ENCODE measurements around the gene FAM222B. TPM values are rescaled to one million over a fixed set of nuclear protein-coding genes. Genes with fewer than 3 reads are reported as not detected.
"Not testable (repeated sequence)": the region's sequence is repeated elsewhere in the genome, so short reads cannot be mapped to it uniquely, and the experiment has no call there.

The FAM222B gene
- total RNA-seq, 2 donors from 2014 or later, result 18.7 to 25.1 TPM

DNA sequence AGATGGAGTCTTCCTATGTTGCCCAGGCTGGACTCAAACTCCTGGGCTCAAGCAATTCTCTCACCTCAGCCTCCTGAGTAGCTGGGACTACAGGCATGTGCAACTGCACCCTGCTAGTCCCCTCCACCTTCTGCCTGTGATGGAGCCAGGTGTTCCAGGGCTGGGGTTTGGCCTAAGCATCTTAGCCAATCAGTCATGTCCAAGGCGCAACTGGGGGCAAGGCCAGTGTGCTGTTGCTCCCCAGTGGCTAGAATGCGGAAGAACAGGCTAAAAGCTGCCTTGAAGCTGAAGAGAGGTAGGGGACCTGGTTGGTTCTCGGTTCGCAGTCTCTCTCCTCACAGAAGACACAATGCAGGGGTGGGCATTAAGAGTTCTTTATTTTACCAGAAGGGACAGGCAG, 36.4 kb upstream of the FAM222B start:
- Mint-ChIP-seq H3K27ac (peak overlapping the region; percentile 40), H3K9me3 (no peaks in the 10 kb centered on the region), H3K4me1 (peaks cover 23% of the 10 kb centered on the region), H3K27me3 (no peaks in the 10 kb centered on the region), H3K36me3 (ENCODE audit: low read depth) (peaks cover 55% of the 10 kb centered on the region), H3K4me3 (no peak overlapping the region)
- ATAC-seq (replicated peaks), result no peak

DNA sequence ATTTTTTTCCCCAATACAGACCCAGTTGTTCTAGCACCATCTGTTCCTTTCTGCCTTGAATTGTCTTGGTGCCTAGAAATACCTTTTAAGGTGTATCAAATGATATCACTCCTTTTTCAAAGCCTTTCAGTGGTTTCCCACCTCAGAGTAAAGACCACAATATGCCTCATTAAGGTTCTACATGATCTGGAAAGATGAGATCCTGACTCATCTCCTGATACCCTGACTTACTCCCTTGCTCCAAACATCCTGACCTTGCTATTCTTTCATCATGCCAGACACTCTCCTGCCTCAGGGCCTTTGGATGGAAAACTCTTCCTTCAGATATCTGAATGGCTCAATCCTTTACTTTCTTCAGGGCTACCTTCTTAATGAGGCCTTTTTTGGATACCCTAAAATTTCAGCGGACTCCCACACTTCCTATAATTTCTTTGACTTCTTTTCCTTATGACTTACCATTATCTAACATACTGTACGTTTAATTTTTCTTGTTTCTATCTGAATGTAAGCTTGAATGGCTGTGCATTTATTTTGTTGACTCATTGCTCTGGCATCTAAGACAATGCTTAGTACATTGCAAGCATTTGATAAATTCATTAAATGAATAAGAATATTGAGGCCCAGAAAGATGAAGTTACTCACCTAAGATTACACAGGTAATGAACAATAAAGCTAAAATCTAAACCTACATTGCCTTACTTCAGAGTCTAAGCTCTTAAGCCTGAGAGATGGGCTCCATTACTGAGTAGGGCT, 35.7 kb upstream of the FAM222B start:
- Mint-ChIP-seq H3K9me3 (no peaks in the 10 kb centered on the region), H3K27me3 (no peaks in the 10 kb centered on the region), H3K27ac (peak overlapping the region; percentile 40), H3K4me1 (peaks cover 23% of the 10 kb centered on the region), H3K4me3 (no peak overlapping the region), H3K36me3 (ENCODE audit: low read depth) (peaks cover 55% of the 10 kb centered on the region)
- ATAC-seq (replicated peaks), result peak; percentile 68

DNA sequence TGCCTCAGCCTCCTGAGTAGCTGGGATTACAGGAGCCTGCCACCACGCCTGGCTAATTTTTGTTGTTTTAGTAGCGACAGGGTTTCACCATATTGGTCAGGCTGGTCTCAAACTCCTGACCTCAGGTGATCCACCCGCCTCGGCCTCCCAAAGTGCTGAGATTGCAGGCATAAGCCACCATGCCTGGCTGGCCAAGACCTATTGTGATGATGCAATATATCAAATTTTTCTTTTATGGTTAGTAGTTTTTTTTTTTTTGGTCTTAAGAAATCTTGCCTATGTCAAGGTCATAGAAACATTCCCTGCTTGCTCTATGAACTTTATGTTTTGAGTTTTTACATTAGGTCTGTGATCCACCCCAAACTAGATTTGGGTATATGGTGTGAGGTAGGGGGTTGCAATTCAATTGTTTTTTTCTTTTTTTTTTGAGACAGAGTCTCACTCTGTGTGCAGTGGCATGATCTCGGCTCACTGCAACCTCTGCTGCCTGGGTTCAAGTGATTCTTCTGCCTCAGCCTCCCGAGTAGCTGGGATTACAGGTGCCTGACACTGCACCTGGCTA, 34.6 kb upstream of the FAM222B start:
- H3K9me3 Mint-ChIP-seq; H3K4me3 Mint-ChIP-seq; ATAC-seq (replicated peaks); H3K27me3 Mint-ChIP-seq; H3K27ac Mint-ChIP-seq: not testable (repeated sequence)
- Mint-ChIP-seq H3K36me3 (ENCODE audit: low read depth) (peaks cover 44% of the 10 kb centered on the region), H3K4me1 (peaks cover 27% of the 10 kb centered on the region)

DNA sequence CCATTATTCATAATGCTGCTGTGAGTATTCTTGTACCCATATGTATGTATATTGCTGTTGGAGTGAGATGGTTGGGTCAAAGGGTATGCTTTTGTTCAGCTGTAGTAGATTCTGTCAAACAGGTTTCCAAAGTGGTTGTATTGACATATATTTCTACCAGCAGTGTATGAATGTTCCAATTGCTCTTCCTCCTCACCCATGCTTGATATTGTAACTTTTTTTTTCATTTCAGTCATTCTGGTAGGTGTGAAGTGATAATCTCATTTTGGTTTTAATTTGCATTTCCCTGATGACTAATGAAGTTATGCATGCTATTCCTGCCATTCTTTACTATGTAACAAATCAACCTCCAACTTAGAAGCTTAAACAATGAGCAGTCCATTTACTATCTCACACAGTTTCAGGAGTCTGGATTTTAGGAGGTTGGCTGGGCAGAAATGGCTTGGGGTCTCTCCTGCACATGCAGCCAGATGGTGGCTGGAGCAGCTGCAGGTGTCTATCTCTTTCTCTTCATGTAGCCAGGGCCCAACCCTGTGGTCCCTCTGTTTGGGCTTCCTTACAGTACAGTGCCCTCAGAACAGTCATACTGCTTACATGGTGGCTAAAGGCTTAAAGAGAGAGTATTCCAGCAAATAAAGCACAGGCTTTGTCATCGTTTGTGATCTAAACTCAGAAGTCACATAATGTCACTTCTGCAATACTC, 33.4 kb upstream of the FAM222B start:
- H3K4me3 Mint-ChIP-seq, result peak overlapping the region; percentile 40
- H3K27me3 Mint-ChIP-seq, result no peaks in the 10 kb centered on the region
- ATAC-seq (replicated peaks), result peak; percentile 76
- H3K9me3 Mint-ChIP-seq, result no peaks in the 10 kb centered on the region
- H3K36me3 Mint-ChIP-seq (ENCODE audit: low read depth), result peaks cover 32% of the 10 kb centered on the region
- peak overlapping the region; percentile 58 for H3K27ac Mint-ChIP-seq
- peaks cover 30% of the 10 kb centered on the region for H3K4me1 Mint-ChIP-seq

DNA sequence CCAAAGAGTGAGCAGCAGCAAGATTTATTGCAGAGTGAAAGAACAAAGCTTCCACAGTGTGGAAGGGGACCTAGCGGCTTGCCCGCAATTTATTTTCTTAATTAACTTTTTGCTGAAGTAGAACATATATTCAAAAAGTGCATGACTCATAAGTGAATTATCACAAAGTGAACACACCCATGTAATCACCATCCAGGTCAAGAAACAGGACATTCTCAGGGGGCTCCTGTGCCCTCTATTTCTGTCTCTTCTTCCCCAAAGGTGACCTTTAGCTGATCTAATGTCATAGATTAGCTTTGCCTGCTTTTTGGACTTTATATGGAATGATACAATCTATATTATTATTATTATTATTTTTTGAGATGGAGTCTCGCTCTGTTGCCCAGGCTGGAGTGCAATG, 32.2 kb upstream of the FAM222B start:
- H3K27ac Mint-ChIP-seq, result no peak overlapping the region
- H3K4me1 Mint-ChIP-seq, result peaks cover 32% of the 10 kb centered on the region
- ATAC-seq (replicated peaks), result no peak
- peaks cover 19% of the 10 kb centered on the region for H3K36me3 Mint-ChIP-seq (ENCODE audit: low read depth)
- H3K27me3 Mint-ChIP-seq, result no peaks in the 10 kb centered on the region
- H3K9me3 Mint-ChIP-seq, result no peaks in the 10 kb centered on the region
- no peak overlapping the region for H3K4me3 Mint-ChIP-seq

DNA sequence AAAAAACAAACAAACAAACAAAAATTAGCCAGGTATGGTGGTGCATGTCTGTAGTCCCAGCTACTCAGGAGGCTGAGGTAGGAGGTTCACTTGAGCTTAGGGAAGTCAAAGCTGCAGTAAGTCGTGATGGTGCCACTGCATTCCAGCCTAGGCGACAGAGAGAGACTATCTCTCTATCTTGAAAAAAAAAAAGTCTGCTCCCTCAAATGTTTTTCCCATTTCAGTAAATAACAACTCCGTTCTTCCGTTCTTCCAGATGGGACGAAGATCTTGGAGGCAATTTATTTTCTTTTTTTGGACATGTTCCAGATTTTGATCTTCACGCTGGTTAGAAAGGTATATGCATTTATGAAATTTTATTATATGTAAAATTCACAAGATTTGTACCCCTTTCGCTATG, 31.2 kb upstream of the FAM222B start:
- Mint-ChIP-seq H3K4me1 (peaks cover 32% of the 10 kb centered on the region), H3K4me3 (no peak overlapping the region), H3K36me3 (ENCODE audit: low read depth) (peaks cover 10% of the 10 kb centered on the region), H3K27ac (no peak overlapping the region), H3K27me3 (no peaks in the 10 kb centered on the region), H3K9me3 (no peaks in the 10 kb centered on the region)
- ATAC-seq (replicated peaks), result no peak

DNA sequence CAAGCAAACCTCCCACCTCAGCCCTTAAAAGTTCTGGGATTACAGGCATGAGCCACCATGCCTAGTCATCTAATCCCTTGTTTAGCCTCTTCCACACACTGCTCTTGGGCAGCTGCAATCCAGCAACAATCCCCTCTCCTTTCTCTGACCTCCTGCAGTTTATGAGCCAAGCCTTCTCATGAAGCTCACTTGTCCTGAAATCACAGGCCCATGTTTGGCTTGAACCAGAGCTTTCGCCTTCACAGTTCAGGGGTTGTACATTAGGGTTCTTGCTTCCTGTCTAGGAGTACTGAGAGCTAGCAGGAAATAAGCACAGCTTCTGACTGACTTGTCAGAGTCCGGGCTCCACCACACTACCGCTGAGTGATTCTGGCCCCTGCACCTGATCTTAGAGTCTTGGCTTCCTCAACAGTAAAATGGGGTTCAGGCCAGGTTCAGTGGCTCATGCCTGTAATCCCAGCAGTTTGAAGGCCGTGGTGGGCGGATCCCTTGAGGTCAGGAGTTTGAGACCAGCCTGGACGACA, 28.5 kb upstream of the FAM222B start:
- Mint-ChIP-seq H3K36me3 (ENCODE audit: low read depth) (no peaks in the 10 kb centered on the region), H3K27ac (peak overlapping the region; percentile 86), H3K4me3 (peak overlapping the region; percentile 26), H3K9me3 (no peaks in the 10 kb centered on the region), H3K4me1 (peaks cover 17% of the 10 kb centered on the region), H3K27me3 (no peaks in the 10 kb centered on the region)
- ATAC-seq (replicated peaks), result peak; percentile 85

DNA sequence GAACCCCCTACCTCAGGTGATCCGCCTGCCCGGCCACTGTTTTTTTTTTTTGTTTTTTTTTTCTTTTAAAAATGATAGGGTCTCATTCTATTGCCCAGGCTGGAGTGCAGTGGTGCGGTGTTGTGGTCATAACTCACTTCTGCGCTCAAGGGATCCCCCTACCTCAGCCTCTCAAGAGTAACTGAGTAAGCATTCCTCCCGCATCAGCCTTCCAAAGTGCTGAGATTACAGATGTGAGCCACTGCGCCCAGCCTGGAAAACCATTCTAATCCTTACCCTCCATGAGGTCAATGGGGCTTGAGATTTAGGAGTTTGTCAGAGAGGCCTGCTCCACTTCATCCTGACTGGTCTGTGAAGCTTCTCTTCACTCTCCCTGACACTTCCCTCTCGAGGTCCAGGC, 24.7 kb upstream of the FAM222B start:
- Mint-ChIP-seq H3K36me3 (ENCODE audit: low read depth) (peaks cover under 1% of the 10 kb centered on the region), H3K27ac (no peak overlapping the region), H3K4me1 (peaks cover 5% of the 10 kb centered on the region), H3K4me3 (no peak overlapping the region), H3K27me3 (no peaks in the 10 kb centered on the region), H3K9me3 (no peaks in the 10 kb centered on the region)
- ATAC-seq (replicated peaks), result no peak

DNA sequence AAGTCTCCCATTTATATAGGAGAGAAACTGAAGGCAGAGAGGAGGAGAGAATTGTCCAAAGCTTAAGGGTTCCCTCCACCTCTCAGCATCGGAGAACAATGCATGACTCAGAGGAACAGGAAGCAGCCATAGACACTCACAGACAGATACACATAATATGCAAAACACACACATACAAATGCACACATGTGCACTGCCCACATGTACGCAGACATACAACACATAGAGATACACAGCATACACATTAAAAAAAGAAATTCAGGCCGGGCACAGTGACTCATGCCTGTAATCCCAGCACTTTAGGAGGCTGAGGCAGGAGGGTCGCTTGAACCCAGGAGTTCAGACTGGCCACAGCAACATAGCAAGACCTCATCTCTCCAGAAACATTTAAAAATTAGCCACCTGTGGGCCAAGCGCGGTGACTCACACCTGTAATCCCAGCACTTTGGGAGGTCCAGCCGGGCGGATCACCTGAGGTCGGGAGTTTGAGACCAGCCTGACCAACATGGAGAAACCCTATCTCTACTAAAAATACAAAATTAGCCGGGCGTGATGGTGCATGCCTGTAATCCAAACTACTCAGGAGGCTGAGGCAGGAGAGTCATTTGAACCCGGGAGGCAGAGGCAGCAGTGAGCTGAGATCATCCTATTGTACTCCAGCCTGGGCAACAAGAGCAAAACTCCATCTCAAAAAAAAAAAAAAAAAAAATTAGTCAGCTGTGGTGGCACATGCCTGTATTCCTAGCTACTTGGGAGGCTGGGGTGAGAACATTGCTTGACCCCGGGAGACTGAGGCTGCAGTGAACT, 23.6 kb upstream of the FAM222B start:
- peak; percentile 38 for ATAC-seq (replicated peaks)
- H3K4me3 Mint-ChIP-seq, result no peak overlapping the region
- no peaks in the 10 kb centered on the region for H3K9me3 Mint-ChIP-seq
- peaks cover 4% of the 10 kb centered on the region for H3K4me1 Mint-ChIP-seq
- H3K27ac Mint-ChIP-seq, result no peak overlapping the region
- no peaks in the 10 kb centered on the region for H3K27me3 Mint-ChIP-seq
- H3K36me3 Mint-ChIP-seq (ENCODE audit: low read depth), result peaks cover 12% of the 10 kb centered on the region

DNA sequence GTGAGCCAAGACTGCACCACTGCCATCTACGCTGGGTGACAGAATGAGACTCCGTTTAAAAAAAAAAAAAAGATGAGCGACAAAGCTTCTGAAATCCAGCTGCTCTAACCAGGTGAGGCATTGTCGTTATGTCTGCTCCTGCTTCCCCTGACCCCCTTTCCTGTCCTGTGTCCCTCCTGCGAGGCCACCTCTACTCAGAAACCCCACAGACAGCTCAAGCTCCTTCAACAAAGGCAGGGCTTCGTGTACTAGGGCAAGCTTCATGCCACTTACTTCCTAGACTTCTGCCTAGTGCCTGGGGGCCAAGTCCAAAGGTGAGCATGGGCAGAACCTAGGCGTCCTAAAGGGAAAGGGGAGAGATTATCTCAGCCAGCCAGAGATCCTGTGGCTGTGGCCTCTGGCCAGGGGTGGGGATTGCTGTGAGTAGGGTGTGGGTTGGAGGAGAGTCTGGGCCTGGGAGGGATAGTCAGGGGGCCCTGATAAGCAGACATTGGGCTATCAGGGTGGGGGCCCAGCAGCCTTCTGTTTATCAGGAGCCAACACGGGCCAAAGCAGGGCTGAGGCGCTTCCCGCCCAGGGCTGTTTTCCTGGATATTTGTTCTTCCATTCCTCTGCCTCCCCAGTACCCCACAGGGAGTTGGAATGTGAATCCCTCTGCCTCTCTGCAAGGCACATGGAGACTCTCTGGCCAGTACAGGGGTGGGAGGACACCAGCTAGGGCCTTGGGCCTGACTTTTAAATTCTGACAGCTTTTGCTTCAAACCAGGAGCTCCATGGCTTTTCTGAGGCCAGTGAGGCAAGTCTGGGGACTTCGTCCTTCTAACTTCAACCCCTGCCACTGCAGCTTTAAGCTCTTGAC, 22.6 kb upstream of the FAM222B start:
- ATAC-seq (replicated peaks), result no peak
- no peaks in the 10 kb centered on the region for H3K9me3 Mint-ChIP-seq
- peaks cover 21% of the 10 kb centered on the region for H3K36me3 Mint-ChIP-seq (ENCODE audit: low read depth)
- no peak overlapping the region for H3K27ac Mint-ChIP-seq
- H3K27me3 Mint-ChIP-seq, result no peaks in the 10 kb centered on the region
- no peaks in the 10 kb centered on the region for H3K4me1 Mint-ChIP-seq
- H3K4me3 Mint-ChIP-seq, result no peak overlapping the region

DNA sequence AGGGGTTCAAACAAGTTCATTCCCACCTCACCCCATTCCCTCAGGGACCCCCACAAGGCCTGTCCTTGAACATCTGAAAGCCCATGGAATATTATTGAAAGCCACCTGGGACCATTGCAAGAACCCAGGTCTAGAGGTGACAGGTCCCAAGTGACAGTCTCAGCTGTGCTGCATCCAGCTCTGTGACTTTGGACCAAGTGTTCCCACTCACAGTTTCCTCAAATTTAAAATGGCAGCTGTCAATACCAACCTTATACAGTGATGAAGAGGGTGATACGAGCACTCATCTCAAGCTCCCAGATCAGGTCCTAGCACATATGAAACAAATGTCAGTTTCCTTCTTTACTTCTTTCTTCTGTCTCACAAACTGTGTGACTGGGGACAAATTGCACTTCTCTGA, 21.4 kb upstream of the FAM222B start:
- no peaks in the 10 kb centered on the region for H3K27me3 Mint-ChIP-seq
- no peak overlapping the region for H3K4me3 Mint-ChIP-seq
- peaks cover 34% of the 10 kb centered on the region for H3K36me3 Mint-ChIP-seq (ENCODE audit: low read depth)
- no peaks in the 10 kb centered on the region for H3K4me1 Mint-ChIP-seq
- no peak for ATAC-seq (replicated peaks)
- H3K27ac Mint-ChIP-seq, result no peak overlapping the region
- H3K9me3 Mint-ChIP-seq, result no peaks in the 10 kb centered on the region

DNA sequence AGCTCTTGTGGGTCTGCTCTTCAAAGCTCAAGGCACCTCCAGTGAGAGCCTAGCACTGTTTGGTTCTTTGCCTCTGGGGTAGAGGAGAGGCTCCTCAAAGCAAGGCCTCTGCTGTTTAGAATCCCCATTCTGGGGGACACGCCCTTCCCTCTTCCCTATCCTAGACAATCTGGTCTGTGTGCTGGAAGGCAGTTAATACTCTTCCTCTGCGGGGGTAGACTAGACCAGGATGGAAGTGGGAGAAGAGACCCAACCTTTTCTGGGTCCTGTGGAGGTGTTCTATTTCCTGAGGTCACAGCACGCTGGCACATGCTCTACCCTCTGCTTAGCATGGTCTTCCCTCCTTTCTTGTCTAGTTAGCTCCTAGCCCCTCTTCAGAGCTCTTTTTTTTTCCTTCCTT, 20.0 kb upstream of the FAM222B start:
- H3K27me3 Mint-ChIP-seq, result no peaks in the 10 kb centered on the region
- ATAC-seq (replicated peaks), result no peak
- H3K4me3 Mint-ChIP-seq, result no peak overlapping the region
- H3K36me3 Mint-ChIP-seq (ENCODE audit: low read depth), result peaks cover 48% of the 10 kb centered on the region
- peaks cover 7% of the 10 kb centered on the region for H3K4me1 Mint-ChIP-seq
- H3K27ac Mint-ChIP-seq, result peak overlapping the region; percentile 47
- no peaks in the 10 kb centered on the region for H3K9me3 Mint-ChIP-seq

DNA sequence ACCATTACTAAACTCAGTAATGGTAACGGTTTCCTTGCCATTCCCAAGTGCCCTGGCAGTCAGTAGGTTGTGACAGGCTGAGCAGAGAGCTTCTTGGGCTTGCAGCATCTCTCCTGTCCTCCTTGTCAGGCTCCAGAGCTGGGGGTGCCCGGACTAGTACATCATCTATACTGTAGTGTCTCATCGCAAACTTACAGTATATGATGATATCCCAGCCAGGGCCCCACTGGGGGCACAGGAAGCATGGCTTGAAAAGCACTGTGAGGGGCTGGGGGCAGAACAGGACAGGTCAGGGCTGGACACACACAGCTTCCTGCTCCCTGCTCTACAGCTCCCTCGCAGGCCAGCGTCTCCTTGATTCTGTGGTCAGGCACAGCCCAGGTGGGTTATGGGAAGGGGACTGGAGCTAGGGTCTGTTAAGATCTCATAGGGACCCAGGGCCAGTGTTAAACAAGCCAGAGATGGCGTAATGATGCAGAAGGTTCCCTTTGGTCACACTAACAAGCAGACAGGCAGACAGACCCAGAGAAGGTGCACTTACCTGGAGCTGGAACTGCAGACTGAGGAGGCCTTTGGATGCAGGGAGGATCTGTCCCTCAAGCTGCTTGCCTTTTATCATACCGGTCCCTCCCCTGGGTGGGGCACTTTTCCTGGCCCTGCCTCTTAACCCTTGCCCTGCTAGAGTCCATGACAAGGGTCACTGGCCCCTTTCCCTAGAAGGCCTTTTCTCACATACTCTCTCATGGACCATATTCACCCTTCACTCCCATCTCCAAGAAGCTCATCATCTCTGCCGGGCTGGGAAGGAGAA, 19.0 kb upstream of the FAM222B start:
- Mint-ChIP-seq H3K36me3 (ENCODE audit: low read depth) (peaks cover 57% of the 10 kb centered on the region), H3K27me3 (no peaks in the 10 kb centered on the region), H3K4me3 (no peak overlapping the region), H3K9me3 (no peaks in the 10 kb centered on the region), H3K27ac (peak overlapping the region; percentile 47), H3K4me1 (peaks cover 7% of the 10 kb centered on the region)
- ATAC-seq (replicated peaks), result no peak
